HL-60/S4 treated with phorbol 12-myristate 13-acetate at 8.2 ng/mL for 4 days and 3 days (cell line): Measurements from ENCODE around the gene PRKAR1B.

ENCODE experiments used
- in situ Hi-C: fragments of 300-500 bp; cut with MboI; formaldehyde crosslinking; loops from 2 replicates; pipeline ENCODE4 v1.15.0; 2022; ENCODE audit warnings: low sequenced_read_pairs

PRKAR1B gene

GRCh38 chr7:514651-515598 lies 212.2 kb downstream of the PRKAR1B start:
- in situ Hi-C loops = no loop called here

DNA sequence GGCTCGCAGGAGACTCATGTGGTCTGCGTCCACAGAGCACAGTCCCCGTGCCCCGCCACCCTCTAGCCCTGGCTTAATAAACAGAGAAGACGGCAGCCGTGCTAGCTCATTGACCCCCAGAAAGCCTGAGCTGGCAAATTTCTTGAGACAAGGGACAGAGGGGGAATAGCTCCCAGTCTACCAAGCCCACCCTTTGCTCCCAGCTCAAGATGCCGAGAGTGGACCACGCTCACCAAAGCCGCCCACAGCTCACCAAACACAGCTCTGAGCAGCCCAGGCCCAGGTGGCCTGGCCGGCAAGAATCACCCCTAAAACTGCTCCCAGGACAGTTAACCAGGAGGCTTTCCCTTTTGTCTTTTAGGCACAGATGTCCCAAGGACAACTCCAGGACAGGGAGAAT lies 212.8 kb downstream of the PRKAR1B start:
- in situ Hi-C loops = no loop called here

- in situ Hi-C loops = no loop called here
Measured at GRCh38 chr7:513521-514166, 213.4 kb downstream of the PRKAR1B start.

DNA sequence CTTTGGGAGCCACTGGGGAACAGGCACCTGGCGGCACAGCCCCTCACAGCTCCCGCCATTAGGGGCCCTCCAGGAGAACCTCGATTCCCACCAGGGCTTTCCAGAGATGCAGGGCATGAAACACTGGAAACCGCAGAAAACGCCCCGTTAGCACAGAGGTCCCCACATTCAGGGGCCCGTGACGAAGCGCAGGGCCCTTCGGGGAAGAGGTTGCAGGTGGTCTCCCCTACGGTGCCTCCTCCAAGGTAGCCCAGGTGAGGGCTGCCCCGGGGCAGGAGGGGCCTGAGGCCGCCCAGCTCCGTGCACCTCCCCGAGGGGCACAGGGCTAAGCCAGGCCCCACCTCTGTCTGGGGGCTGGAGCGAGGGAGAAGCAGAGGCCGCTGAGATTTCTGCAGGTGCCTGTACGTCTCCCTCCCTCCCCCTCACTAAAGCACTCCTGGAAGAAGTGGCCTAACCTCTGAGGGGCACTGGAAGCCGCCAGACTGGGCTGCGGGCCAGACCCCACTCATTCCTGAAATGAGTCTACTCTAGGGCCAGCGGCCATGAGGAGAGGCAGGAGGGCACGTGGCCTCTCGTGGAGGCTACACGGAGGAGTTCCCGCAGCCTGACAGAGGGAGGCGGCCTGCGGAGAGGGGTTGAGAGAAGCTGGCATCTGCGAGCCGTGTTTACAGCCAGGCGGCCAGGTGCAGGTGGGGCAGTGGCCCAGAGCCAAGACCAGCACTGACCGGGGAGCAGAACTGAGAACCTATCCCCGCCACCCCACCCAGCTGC lies 214.4 kb downstream of the PRKAR1B start:
- in situ Hi-C loops = no loop called here

DNA sequence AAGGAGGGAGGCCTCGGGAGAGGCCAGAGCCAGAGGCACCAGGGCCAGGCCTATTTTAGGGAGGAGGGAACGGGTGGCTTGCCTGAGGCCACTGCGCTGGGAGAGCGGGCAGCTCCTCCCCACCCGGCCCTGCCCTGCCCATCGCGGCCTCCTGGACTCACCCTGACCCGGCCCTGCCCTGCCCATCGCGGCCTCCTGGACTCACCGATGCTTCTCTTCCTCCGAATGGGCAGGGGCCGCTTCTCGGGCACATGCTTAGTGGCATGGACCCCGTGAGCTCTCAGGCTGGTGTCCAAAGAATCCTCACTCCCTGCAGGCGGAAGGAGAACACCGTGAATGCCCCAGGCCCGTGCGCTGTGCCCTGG lies 215.0 kb downstream of the PRKAR1B start:
- in situ Hi-C loops = no loop called here

GRCh38 chr7:511476-512145 lies 215.5 kb downstream of the PRKAR1B start:
- in situ Hi-C loops = no loop called here

DNA sequence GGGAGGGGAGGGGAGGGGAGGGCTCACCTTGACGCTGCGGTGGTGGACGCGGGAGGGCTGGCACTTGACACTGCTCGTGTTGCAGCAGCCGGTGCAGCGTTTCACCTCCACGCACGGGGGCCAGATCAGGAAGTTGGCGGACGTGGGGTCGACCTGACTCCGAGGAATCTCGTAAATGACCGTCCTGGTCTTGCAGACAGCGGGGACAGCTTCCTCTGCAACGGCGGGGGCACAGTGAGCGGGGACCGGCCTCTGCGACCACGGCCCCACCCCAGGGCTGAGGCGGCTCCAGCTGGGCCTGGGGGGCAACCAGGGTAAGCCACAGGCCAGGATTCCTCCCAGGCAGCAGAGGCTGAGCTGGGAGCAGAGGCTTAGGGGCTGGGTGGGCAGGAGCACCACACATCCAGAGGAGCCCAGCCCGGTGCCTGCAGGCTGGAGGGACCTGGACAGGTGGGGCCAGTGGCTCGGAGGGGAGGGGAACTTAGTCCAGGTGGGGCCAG lies 216.2 kb downstream of the PRKAR1B start:
- in situ Hi-C loops = no loop called here

DNA sequence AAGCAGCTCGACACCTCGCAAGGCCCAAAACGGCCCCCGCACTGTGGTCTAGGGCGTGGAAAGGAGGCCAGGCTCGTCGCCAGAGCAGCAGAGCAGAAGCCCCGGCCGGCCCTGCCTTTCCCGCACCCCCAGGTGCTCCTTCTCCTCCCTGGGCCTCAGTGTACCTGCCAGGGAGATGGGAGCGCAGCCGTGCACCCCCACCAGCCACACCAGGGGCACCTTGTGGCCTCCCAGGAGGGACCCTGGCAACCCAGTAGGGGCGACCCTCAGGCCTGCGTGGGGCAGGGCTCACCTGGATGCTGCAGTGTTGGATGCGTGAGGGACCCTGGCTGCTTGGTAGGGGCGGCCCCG lies 217.0 kb downstream of the PRKAR1B start:
- in situ Hi-C loops = no loop called here

- in situ Hi-C loops = no loop called here
Measured at GRCh38 chr7:509426-510130, 217.5 kb downstream of the PRKAR1B start.

DNA sequence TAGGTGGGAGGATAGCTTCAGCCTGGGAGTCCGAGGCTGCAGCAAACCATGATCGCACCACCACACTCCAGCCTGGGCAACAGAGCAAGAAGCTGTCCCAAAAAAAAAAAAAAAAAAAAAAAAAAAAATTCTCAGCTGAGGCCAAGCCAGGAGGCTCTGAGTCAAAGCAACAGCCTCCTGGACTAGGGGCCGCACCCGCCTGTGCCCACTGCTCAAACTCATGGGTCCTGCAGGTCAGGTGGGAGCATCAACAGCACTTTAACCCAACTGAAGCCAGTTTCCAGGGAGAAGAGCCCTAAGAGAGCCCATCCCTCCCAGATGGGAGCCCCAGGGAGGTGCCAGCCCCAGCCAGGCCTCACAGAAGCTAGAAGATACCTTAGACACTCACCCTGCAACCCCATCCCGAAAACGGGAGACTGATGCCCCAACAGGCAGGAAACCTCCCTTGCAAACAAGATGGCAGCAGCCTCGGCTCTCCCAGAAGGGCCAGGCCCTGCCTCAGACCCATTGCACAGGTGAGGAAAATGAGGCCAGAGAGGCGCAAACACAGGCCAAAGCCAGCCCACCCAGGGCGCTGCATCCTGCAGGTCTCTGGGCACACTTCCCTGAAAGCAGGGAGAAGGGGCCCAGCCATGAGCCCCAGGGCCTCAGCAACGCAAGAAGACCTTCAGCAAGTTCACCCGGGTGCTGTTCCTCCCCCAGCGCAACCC lies 218.5 kb downstream of the PRKAR1B start:
- in situ Hi-C loops = no loop called here

- in situ Hi-C loops = no loop called here
Measured at GRCh38 chr7:507623-508300, 219.3 kb downstream of the PRKAR1B start.

DNA sequence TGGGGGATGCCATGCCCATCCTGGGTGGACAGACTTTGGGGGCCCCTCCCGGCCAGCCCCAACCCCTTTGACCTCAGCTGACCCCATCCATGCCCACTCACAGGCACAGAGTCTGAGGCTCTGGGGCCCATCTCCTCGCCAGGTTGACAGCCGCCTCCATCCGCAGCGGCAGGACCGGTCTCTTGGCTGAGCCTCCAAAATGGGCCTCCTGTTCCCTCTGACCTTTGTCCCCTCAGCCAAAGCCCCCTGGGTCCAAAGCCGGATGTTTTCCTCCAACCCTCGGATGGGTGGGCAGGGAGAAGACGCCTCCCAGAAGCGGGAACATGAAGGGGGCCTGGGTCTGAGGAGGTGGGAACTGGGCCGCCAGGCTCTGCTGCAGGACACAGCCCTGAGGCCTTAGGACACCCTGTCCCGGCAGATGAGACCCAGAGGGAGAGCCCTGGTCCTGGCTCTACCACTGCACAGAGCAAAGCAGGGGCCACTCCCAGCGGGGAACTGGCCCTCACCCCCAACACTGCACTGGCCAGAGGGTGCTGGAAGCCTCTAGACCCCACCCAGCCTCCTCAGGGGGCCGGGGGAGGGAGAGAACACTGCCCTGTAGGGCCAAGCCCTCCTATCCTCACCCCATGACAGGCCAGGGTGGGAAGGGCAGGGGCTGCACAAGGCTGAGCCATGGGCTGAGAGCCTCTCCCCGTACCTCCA lies 220.0 kb downstream of the PRKAR1B start:
- in situ Hi-C loops = no loop called here

- in situ Hi-C loops = no loop called here
Measured at GRCh38 chr7:506391-506831, 220.7 kb downstream of the PRKAR1B start.

- in situ Hi-C loops = no loop called here
Measured at GRCh38 chr7:505171-505570, 221.9 kb downstream of the PRKAR1B start.

GRCh38 chr7:504221-505111 lies 222.6 kb downstream of the PRKAR1B start:
- in situ Hi-C loops = no loop called here

GRCh38 chr7:503575-504111 lies 223.4 kb downstream of the PRKAR1B start:
- in situ Hi-C loops = no loop called here

GRCh38 chr7:502296-502695 lies 224.8 kb downstream of the PRKAR1B start:
- in situ Hi-C loops = no loop called here
